HK-2 (cell line): ENCODE measurements around the gene PRKN.
"Not testable (repeated sequence)": the region's sequence is repeated elsewhere in the genome, so short reads cannot be mapped to it uniquely, and the experiment has no call there.

Source experiments
- DNase-seq: peaks from one replicate; pipeline ENCODE4 v3.0.0-alpha.2; 2018; ENCODE audit not compliant: unreplicated experiment

The PRKN gene

DNA sequence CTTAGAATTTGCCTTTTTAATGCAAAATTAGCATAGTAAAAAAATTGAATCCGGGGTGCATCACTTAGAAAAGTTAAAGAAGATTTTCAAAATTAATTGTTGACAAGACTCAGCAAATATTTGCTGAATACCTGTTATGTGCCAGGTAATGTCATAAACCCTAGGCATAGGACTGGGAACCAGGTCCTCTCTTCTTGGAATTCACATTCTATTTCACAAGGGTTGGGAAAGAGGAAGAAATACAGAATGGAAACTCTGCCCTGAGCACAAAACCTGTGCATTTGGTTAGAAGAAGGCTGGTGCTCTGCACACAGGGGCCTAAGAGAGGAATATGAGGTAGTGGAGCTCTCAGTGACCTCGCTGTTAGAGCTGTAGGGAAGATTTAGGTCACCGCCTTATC lies 879.9 kb downstream of the PRKN start:
- no peak for DNase-seq

DNA sequence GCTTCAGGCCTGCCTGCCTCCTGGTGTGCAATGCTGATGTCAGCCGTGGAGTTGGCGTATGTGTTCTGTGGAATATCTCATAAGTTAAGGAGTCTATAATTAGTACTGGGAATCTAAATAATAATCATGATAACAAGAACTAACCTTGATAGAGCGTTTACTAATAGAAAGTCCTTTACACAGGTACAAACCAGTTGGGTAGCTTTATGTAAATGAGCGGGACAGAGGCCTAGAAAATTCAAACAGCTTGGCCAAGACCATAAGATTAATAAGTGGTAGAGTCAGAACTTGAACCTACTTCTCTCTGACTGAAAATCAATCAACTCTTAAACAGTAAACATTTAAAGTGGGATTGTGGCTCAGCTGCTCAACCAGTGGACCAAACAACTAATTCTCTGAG lies 882.8 kb downstream of the PRKN start:
- no peak for DNase-seq

DNA sequence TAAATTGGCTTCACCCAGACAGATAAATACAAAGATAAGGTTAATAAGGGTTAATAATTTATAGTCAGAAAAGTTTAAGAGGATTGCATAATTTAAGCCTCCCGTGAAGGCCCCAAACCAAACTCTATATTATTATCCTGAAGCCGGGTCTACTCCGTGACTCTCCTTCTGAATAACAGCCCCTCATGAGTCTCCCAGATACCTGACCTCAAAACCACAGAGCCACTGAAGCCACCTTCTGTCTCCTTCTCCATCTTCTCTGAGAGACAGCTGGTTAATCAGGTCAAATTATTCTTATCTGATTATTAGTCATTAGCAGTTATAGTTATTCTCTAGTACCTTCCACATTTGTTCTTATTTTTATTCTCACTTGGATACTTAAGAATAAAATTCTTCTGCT lies 884.5 kb downstream of the PRKN start:
- DNase-seq, result no peak

DNA sequence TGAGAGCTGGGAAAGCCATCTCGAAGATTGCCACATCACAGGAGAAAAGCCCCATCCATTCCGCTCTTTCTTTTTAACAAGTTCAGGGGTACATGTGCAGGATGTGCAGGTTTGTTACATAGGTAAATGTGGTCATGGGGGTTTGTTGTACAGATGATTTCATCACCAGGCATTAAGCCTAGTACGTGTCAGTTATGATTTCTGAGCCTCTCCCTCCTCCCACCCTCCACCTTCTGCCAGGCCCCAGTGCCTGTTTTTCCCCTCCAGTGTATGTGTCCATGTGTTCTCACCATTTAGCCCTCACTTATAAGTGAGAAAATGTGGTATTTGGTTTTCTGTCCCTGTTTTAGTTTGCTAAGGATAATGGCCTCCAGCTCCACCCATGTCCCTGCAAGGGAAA lies 887.2 kb downstream of the PRKN start:
- no peak for DNase-seq

DNA sequence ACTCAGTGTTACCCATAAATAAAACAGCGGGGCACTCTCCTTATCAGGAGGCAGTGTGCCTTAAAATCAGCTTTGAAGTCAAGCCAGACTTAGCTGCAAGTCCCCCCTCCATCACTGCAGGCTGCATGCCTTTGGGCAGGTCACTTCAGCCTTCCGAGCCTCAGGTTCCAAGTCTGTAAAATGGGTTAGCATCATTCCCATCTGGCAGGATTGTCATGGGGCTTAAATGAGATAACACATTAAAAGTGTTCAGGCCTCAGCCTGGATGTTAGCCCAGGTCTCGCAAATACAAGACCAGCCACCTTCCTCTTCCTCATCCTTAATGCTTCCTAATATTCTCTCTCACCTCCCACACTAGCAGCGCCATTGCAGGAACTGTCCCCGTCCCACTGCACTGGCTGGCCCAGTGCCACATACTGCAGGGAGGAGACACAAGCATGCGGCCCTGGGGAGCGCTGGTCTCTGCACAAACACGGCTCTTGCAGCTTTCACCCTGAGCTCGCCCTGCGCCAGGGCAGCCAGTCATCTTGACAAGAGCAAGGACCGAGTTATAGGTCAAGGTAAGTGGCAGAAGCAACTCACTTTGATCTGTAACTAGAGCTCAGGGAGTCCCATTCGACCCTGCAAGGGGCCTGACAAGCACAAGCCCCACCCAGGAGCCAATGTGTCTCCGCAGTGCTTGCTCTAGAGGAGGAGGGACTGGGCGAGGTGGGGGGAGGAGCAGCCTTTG lies 889.1 kb downstream of the PRKN start:
- no peak for DNase-seq

DNA sequence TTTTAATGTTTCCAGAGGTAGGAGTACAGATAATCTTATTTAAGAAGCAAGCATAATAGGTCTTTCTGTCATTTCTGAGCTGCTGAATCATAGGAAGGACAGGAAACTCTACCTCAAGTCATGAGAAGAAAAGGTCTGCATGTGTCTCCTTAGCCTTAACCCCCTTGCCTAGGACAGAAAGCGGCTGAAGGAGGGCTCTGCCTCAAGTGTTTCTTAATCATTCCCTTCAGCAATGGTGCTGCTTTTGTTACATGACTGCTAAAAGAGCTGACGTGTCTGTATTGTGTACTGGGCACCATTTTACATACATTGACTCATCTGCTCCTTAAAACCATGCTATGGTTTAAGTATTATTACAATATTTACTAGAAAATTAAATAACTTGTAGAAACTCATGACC lies 889.7 kb downstream of the PRKN start:
- no peak for DNase-seq

DNA sequence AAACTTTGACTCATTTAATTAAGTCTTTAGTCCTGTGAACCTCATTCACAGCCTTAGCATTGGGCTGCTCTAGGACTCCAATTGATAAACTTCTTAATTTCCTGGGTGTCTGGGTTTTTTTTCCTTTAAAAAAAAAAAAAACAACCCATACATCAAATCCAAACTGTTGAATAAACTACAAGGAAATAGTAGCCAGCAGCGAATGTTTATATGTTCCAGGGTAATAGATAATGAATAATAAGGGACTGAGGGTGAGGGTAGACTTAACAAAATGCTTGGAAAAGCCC lies 890.2 kb downstream of the PRKN start:
- DNase-seq, result no peak

DNA sequence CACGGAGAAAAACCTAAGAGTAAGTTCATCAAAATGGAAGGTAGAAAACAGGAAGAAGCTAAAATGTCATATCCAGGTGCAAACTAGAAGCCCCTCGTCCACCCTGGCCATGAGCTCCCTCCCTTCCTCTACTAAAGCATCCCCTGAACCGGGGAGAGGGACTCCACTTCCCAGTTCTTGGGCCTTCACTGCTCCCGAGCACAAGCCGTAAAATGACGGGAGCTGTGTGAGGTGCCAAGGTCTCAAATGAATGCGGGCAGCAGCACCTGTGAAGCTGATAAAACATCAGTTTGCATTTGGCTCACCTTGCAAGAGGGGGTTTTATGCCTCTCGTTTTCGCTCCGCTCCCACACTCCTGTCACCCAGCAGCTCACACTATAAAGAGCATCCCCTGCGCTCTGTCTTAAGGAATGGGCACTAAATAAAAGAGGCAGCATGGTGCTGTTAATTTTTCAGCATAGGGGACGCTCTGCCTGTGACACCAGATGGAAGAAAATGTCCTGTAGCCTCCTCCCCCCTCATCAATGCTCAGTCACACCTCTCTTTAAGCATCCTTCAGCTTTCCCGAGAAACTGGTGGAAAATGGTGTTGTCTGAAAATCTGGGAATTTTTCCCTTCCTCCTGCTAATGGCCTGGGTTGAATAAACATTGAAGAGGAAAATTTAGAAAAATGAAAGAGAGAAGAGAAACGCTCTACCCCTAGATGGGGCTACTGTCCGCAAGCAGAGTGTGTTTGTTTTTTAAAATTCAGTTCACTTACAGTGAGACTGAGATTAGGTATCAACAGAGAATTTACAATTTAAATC lies 890.7 kb downstream of the PRKN start:
- DNase-seq, result no peak

DNA sequence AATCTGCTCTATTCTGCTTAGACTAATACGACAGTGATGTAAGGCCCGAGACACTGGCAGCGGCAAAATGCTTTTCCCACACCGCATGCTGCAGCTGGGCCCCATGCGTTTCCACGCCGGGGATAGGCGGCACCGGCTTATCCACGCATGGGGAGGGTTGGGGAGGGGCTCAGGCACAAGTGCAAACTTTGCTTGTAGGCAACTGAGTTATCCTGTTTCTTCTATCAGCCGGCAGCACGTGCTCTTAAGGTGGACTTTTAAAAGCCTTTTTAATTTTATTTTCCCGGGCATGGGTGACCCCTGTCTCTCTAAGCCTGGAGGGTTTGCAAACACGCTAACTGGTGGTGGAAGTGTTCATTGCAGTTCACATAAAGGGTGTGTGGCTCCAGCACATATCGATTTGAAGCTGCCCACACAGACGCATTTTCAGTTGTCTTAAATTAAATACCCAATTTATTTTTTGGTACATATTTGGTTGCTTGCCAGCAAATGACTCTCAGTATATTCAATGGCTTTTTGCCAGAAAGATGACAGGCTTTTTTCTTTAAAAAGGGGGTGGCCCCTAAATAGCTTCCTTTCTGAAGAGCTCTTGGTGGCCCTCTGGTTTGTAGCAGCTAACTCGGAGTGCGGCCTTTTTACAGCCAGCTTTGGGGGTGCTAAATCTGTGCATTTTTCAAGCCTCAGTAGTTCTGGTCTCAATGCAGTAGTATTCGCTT lies 891.9 kb downstream of the PRKN start:
- no peak for DNase-seq

DNA sequence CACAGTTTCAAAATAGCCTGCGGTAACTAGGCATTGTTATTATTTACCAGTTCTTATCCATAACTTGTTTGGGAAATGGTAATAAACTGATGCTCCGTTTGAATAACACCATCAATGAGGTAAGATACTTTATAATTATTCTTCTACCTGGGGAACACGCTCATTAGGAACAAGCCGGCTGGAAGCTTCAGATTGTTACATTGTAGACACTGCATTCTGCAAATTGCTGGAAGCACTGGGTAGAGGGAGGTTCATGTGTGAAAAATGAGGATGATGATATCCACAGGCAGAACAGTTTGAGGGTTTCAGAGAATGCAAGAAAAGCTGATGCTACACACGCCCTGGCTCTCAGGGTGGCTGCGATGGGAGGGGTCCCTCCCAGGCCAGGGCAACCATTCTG lies 893.1 kb downstream of the PRKN start:
- no peak for DNase-seq

DNA sequence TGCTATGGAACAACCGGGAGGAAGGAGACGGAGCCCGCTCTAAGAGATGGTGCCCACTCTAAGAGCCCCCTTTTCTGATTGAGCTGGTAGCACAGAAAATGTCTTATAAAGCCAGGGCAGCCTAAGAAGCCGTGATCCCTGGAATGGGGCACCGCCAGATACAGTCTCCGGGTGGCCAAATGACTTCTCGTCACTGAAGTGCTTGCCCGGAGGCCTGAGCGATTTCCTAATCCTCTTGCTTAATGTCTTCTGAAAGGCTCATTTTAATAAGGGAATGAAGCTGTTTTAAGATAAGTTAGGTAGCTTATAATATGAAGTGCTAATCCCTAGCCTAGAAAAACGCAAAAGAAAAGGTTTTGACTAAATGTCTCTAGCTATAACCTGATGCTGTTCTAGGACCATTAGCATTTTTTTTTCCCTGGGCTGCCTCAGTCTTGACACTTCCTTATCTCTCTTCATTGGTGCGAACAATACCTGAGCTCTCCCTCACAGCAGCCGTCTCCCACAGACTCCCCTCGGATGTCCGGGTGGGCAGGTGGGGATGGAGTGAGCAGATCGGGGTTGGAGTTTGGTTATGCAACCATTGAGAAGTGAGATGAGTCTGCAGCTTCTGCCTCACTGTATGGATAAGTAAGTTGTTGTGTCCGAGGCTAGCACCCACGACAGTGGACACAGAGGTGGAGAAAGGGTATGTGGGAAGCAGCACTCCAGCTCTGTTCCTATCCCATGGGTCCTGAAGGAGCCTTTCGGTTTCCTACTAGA lies 894.3 kb downstream of the PRKN start:
- no peak for DNase-seq

DNA sequence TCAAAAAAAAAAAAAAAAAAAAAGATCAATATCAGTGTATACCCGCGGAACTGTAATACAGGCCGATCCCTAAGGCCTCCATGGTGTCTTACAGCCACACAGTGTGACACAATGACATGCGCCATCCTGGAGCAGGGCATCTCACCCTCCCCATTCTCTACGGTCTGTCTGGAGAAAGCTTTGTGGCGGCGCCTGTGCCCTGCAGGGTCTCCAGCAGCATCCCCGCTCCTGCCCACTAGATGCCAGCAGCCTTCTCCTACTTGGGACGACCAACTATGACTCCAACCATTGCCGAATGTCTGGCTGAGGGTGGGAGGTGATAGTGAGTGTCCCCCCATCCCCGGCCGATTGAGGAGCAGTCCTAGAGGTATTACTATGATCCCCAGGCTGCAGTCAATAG lies 894.9 kb downstream of the PRKN start:
- DNase-seq, result no peak

DNA sequence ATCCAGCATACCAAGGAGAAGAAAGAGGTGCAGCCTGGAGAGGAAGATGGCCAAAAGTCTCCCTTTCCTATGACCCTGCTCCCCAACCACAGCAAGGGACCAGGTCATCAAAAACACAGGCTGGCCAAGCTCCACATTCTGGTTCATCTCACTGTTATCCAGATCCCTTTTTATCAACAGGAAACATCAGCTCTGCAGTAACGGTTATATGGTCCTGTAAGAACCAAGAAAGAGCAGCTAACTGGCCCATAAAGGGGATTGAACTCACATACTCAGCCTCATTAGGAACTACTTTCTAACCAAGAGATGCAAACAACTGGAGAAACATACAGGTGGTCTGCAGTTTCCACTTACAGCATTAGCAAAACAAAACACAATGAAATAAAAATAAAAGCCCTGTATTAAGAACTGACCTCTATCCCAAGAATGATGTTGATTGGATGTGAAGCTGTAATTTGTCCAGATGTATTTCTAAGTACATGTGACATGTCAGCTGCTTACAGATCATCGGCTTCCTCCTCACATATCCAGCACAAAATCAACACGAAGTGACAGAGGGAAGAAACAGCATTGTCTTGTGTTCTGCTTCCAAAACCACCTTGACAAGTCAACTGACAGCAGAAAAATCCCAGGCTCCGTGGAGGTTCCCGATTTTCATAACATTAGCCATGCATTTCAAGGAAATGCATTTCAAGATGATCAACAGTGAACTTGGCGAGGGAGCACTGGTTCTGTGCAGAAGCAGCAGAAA lies 896.5 kb downstream of the PRKN start:
- no peak for DNase-seq

DNA sequence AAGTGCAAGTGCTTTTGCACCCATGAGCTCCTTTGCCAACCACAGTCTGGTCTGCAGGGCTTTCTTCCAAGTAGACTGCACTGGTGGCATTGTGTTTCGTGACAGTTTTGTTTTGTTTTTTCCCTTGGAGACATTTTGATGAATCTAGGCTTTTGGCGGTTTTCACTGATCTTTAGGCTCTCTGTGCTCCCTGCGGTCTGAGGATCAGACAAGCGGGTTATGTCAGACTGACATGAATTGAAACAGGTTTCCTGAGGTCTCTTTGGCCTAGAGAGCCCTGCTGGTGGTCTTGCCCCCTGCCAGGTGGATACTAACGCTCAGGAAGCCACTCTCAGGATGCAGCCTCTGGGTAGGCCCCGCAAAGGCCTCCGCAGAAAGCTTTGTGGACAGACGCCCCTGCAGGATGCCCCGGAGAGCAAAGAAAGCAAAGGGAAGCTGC lies 898.3 kb downstream of the PRKN start:
- DNase-seq, result no peak

DNA sequence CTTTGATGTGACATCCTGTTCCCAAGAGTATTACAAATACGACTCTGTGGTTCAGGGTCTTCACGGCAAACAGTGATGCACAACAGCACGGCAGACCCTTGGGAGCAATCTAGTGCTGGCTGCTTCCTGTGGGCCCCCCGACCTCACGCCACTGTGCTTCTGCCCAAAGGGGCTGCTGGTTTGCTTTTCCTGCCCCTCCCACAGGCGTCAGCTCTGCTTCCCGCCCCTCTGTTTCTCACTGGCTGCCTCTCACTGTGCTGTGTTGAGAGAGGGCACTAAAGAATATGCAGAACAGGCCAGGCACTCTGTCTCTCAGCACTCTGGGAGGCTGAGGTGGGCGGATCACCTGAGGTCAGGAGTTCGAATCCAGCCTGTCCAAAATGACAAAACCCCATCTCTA lies 899.2 kb downstream of the PRKN start:
- DNase-seq, result no peak

DNA sequence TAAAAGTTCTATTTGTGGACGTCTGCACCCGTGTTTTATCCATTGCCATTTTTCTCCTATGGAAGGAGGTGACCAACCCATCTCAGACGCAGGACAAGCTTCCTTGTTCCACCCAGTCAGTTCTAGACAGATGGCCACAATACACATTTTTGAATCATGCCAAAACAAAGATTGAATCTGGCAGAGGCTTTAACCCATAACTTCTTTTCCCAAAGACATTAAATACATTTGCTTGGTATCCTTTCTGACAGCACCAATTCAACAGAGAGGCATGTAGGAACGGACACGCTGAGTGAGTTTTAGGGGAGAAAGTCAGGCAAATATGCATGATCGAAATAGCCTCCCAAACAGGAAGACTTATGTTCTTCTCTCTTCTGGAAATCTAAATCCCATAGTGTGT lies 901.1 kb downstream of the PRKN start:
- no peak for DNase-seq

DNA sequence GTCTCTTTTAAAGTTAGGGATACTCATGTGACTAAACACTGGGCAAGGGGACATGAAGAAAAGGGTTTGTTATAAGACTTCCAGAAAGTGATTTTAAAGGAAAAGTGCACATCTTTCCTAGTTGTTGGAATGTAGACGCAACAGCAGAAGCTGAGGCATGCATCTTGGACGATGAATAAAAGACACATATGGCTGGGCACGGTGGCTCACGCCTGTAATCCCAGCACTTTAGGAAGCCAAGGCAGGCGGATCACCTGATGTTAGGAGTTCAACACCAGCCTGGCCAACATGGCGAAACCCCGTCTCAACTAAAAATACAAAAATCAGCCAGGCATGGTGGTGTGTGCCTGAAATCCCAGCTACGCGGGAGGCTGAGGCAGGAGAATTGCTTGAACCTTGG lies 905.4 kb downstream of the PRKN start:
- DNase-seq, result not testable (repeated sequence)

DNA sequence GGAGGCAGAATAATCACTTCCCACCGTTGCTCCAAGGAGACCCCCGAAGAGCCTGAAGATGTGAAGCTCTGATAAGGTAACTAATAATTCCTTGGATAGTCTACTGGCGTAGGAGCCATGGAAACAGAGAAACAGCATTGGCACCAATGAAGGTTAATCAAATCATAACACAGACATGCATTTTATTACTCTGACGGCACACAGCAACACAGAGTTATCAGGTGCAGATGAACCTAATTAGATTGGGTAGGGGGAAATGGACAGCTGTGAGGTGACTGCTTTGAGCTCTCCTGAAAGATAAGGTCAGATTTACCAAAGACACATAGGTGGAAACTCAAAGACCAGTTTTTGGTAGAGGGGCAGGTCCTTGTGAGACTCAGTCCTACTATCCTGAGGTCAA lies 909.7 kb downstream of the PRKN start:
- no peak for DNase-seq

DNA sequence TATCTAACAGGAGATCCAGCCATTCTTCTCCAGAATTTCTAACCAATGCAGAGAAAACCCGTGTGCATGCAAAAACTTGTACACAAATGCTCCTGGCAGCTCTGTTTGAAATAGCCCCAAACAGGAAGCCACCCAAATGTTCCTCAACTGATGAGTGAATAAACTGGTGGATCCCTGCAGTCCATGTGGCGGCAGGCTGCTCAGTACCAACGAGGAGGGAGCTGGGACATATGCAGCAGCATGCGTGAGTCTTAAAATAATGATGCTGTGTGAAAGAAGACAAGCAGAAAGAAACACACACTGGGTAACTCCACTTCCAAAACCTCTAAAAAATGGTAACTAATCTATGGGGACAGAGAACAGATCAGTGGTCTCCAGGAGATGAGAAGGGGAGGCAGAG lies 911.6 kb downstream of the PRKN start:
- DNase-seq, result no peak

DNA sequence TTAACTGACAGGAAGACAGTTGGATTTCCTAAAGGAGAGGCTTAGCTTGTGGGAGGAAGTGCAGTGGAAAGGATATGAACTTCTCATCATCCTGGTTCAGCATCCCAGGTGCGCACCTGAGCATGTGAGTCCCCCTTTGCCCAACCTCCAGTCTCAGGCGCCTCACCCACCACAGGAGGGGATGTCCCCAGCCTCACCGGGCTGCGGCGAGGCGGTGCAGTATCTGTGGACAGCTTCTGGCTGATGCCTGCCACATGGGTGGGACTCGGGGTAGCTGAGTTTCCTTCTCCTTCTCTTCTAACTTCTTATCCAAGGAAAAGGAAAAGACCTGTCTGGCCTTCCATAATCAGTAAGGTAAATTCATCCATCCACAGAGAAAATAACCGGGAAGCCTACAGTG lies 914.4 kb downstream of the PRKN start:
- DNase-seq, result no peak

DNA sequence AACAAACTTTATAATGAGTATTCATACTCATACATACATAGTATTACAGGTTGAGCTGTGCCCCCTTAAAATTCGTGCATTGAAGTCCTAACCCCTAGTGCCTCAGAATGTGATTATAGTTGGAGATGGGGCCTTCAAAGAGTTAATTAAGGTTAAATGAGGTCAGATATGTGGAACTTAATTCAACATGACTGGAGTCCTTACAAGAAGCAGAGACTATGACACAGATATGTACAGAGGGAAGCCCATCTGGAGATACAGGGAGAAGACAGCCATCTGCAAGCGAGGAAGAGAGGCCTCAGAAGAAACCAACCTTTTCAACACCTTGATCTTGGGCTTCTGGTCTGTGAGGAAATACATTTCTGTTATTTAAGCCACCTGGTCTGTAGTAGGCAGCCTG lies 917.6 kb downstream of the PRKN start:
- DNase-seq, result no peak

DNA sequence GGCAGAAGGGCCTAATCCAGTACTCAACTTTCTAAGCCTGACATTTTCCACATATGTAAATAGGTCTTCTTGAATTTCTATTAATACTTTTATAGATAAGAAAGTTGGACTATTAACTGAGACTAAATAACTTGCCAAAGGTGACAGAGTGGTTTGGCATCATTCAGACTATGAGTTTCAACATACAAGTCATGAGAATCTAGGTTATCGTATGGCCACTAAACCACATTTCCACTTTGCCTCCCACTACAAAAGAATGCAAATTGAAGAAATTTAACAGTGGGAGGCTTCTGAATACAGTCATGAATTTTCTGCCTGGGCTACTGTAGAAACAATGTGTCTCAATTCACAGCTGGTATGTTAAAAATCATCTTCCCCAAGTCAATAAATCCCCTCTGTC lies 922.7 kb downstream of the PRKN start:
- no peak for DNase-seq
